Measurements from ENCODE around the gene NCR3LG1.

Gene NCR3LG1

GRCh38 chr11:17406082-17406817, 54.6 kb downstream of the NCR3LG1 start:
- no peak overlapping the region for H3K27ac ChIP-seq (replicated peaks)
- TF ChIP-seq GABPA (IDR thresholded peaks at IDR 0.05; ENCODE audit: low read depth): no peak
- no peak for TF ChIP-seq CTCF (IDR thresholded peaks at IDR 0.05; ENCODE audit: insufficient read depth, low read length)
- no peak for TF ChIP-seq POLR2AphosphoS5 (IDR thresholded peaks at IDR 0.05; ENCODE audit: low read depth)
- TF ChIP-seq, protein P1, sequence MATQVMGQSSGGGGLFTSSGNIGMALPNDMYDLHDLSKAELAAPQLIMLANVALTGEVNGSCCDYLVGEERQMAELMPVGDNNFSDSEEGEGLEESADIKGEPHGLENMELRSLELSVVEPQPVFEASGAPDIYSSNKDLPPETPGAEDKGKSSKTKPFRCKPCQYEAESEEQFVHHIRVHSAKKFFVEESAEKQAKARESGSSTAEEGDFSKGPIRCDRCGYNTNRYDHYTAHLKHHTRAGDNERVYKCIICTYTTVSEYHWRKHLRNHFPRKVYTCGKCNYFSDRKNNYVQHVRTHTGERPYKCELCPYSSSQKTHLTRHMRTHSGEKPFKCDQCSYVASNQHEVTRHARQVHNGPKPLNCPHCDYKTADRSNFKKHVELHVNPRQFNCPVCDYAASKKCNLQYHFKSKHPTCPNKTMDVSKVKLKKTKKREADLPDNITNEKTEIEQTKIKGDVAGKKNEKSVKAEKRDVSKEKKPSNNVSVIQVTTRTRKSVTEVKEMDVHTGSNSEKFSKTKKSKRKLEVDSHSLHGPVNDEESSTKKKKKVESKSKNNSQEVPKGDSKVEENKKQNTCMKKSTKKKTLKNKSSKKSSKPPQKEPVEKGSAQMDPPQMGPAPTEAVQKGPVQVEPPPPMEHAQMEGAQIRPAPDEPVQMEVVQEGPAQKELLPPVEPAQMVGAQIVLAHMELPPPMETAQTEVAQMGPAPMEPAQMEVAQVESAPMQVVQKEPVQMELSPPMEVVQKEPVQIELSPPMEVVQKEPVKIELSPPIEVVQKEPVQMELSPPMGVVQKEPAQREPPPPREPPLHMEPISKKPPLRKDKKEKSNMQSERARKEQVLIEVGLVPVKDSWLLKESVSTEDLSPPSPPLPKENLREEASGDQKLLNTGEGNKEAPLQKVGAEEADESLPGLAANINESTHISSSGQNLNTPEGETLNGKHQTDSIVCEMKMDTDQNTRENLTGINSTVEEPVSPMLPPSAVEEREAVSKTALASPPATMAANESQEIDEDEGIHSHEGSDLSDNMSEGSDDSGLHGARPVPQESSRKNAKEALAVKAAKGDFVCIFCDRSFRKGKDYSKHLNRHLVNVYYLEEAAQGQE (IDR thresholded peaks at IDR 0.05; ENCODE audit: insufficient replicate concordance, low read depth): no peak
- no peak for TF ChIP-seq SPI1 (IDR thresholded peaks at IDR 0.05; ENCODE audit: borderline replicate concordance, low read depth)
- H3K4me3 ChIP-seq (replicated peaks; ENCODE audit: insufficient read depth, low read length): no peak overlapping the region
- no peak for DNase-seq (ENCODE audit: low read depth in 1 of 2, low spot score in 1 of 2)
- peaks cover 3% of the 10 kb centered on the region for H3K27me3 ChIP-seq (ENCODE audit: insufficient read depth, poor library complexity, severe bottlenecking)

DNA sequence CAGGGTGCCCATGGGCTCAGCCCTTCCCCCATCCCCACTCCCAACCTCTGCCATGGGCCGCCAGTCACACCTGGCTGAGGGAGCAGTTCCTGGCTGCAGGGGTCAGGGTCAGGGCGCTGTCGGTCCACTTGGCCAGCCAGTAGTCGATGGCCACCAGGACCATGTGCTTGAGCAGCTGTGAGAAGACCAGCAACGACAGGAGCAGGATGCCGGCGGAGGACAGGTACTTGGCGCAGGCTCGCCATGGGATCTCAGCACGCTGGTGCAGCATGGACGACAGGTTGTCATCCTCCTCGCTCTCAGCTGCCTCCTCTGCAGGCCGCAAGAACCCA, 55.2 kb downstream of the NCR3LG1 start:
- TF ChIP-seq SPI1 (IDR thresholded peaks at IDR 0.05; ENCODE audit: borderline replicate concordance, low read depth) (no peak), CTCF (IDR thresholded peaks at IDR 0.05; ENCODE audit: insufficient read depth, low read length) (no peak), POLR2AphosphoS5 (IDR thresholded peaks at IDR 0.05; ENCODE audit: low read depth) (no peak), GABPA (IDR thresholded peaks at IDR 0.05; ENCODE audit: low read depth) (no peak)
- TF ChIP-seq, protein P1 (IDR thresholded peaks at IDR 0.05; ENCODE audit: insufficient replicate concordance, low read depth): no peak
- no peak overlapping the region for H3K4me3 ChIP-seq (replicated peaks; ENCODE audit: insufficient read depth, low read length)
- no peak for DNase-seq (ENCODE audit: low read depth in 1 of 2, low spot score in 1 of 2)
- no peak overlapping the region for H3K27ac ChIP-seq (replicated peaks)
- peaks cover 6% of the 10 kb centered on the region for H3K27me3 ChIP-seq (ENCODE audit: insufficient read depth, poor library complexity, severe bottlenecking)

DNA sequence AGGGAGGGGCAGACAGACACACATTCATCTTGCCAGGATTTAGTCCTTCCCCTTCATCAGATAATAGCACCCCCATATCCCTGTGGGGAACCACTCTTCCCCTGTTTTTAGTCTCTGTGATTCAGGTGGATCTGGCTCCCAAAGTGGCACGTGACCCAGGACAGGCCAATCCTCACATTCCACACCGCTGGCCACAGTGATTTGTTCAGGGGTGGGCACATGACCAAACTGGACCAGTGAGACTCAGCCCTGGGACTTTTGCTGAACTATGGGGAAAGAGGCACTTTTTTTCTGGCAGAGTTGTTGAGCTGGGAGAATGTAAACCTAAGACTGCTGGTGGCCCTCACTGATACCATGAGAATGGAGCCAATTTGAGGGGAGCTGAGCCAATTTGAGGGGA, 56.0 kb downstream of the NCR3LG1 start:
- peaks cover 6% of the 10 kb centered on the region for H3K27me3 ChIP-seq (ENCODE audit: insufficient read depth, poor library complexity, severe bottlenecking)
- TF ChIP-seq GABPA (IDR thresholded peaks at IDR 0.05; ENCODE audit: low read depth) (no peak), POLR2AphosphoS5 (IDR thresholded peaks at IDR 0.05; ENCODE audit: low read depth) (no peak), CTCF (IDR thresholded peaks at IDR 0.05; ENCODE audit: insufficient read depth, low read length) (no peak), SPI1 (IDR thresholded peaks at IDR 0.05; ENCODE audit: borderline replicate concordance, low read depth) (no peak)
- TF ChIP-seq, protein P1 (IDR thresholded peaks at IDR 0.05; ENCODE audit: insufficient replicate concordance, low read depth): no peak
- no peak overlapping the region for H3K27ac ChIP-seq (replicated peaks)
- DNase-seq (ENCODE audit: low read depth in 1 of 2, low spot score in 1 of 2): no peak
- H3K4me3 ChIP-seq (replicated peaks; ENCODE audit: insufficient read depth, low read length): no peak overlapping the region
